Retina (tissue), 1 donor: ENCODE data around the gene MGMT.
A peak's percentile ranks its signal among the peaks of the same experiment; 100 is the strongest.

Experiments
- DNase-seq: peaks from one replicate; pipeline ENCODE4 v3.0.0-alpha.2; 2016

MGMT gene

GRCh38 chr10:129629911-129630310, 162.9 kb downstream of the MGMT start:
- DNase-seq, result no peak

- DNase-seq, result no peak
Measured at GRCh38 chr10:129631006-129631405, 164.0 kb downstream of the MGMT start.

GRCh38 chr10:129631870-129632623, 165.0 kb downstream of the MGMT start:
- no peak for DNase-seq

- no peak for DNase-seq
Measured at GRCh38 chr10:129637010-129637409, 170.0 kb downstream of the MGMT start.

- no peak for DNase-seq
Measured at GRCh38 chr10:129637846-129638245, 170.8 kb downstream of the MGMT start.

- no peak for DNase-seq
Measured at GRCh38 chr10:129641351-129641750, 174.3 kb downstream of the MGMT start.

- no peak for DNase-seq
Measured at GRCh38 chr10:129641982-129642381, 174.9 kb downstream of the MGMT start.

- DNase-seq, result no peak
Measured at GRCh38 chr10:129642427-129642826, 175.4 kb downstream of the MGMT start.

GRCh38 chr10:129643266-129643665, 176.2 kb downstream of the MGMT start:
- no peak for DNase-seq

GRCh38 chr10:129645487-129645886, 178.4 kb downstream of the MGMT start:
- DNase-seq, result no peak

GRCh38 chr10:129646973-129647372, 179.9 kb downstream of the MGMT start:
- peak; percentile 58 for DNase-seq

GRCh38 chr10:129647590-129647989, 180.5 kb downstream of the MGMT start:
- no peak for DNase-seq

GRCh38 chr10:129648856-129649255, 181.8 kb downstream of the MGMT start:
- peak; percentile 56 for DNase-seq

- DNase-seq, result no peak
Measured at GRCh38 chr10:129652021-129652420, 185.0 kb downstream of the MGMT start.

GRCh38 chr10:129652521-129653201, 185.6 kb downstream of the MGMT start:
- DNase-seq, result peak; percentile 43

- no peak for DNase-seq
Measured at GRCh38 chr10:129653428-129653827, 186.4 kb downstream of the MGMT start.

- no peak for DNase-seq
Measured at GRCh38 chr10:129653861-129654260, 186.8 kb downstream of the MGMT start.

- no peak for DNase-seq
Measured at GRCh38 chr10:129654461-129654860, 187.4 kb downstream of the MGMT start.

- DNase-seq, result no peak
Measured at GRCh38 chr10:129655007-129655678, 188.1 kb downstream of the MGMT start.

- no peak for DNase-seq
Measured at GRCh38 chr10:129655679-129656031, 188.6 kb downstream of the MGMT start.

GRCh38 chr10:129656642-129657041, 189.6 kb downstream of the MGMT start:
- peak; percentile 1 for DNase-seq

GRCh38 chr10:129657297-129658017, 190.4 kb downstream of the MGMT start:
- DNase-seq, result no peak

- no peak for DNase-seq
Measured at GRCh38 chr10:129658376-129659072, 191.5 kb downstream of the MGMT start.
